OCI-LY7 (cell line): ENCODE measurements around the gene HIVEP3. TPM values are rescaled to one million over a fixed set of nuclear protein-coding genes. Genes with fewer than 3 reads are reported as not detected.

Experiments
- BruUV-seq: library from RNA; stranded (reverse); fragments of 400-500 nt; replicated peaks from 2 replicates; lab custom pipeline; 2021; lab: Mats Ljungman, UMichigan
- CTCF ChIA-PET: fragments of 300-600 bp; sonication (Branson Sonifier 250); formaldehyde crosslinking; loops from one replicate; lab custom pipeline; 2022; ENCODE audit warnings: antibody characterized with exemption; ENCODE audit not compliant: unreplicated experiment; lab: Charles Lee
- POLR2A ChIA-PET: fragments of 300-600 bp; sonication (Branson Sonifier 250); formaldehyde crosslinking; loops from one replicate; lab custom pipeline; 2022; ENCODE audit warnings: antibody characterized with exemption; lab: Charles Lee
- DNase-seq: peaks from one replicate; pipeline ENCODE4 v3.0.0-alpha.2; 2015; ENCODE audit warnings: low spot score
- H2AFZ ChIP-seq: fragments of 200-600 bp; sonication (generic), shearing (Covaris generic); 2 replicates; pipeline ENCODE4 v1.6.1; 2014; ENCODE audit warnings: mild to moderate bottlenecking, antibody characterized with exemption, low read length, moderate library complexity
- H3K27ac ChIP-seq: fragments of 200-600 bp; sonication (generic); 2 replicates; pipeline ENCODE4 v1.5.1; 2014; ENCODE audit warnings: mixed run types, low read depth, mild to moderate bottlenecking, moderate library complexity, low read length, inconsistent platforms; ENCODE audit not compliant: poor library complexity, severe bottlenecking
- H3K36me3 ChIP-seq: fragments of 200-600 bp; sonication (generic); 2 replicates; pipeline ENCODE4 v1.6.1; 2014; ENCODE audit warnings: mild to moderate bottlenecking, antibody characterized with exemption, low read length, moderate library complexity, mixed read lengths; ENCODE audit not compliant: insufficient read depth
- H3K4me1 ChIP-seq: fragments of 200-600 bp; sonication (generic); 2 replicates; pipeline ENCODE4 v1.5.1; 2014; ENCODE audit warnings: mild to moderate bottlenecking, low read length; ENCODE audit not compliant: insufficient read depth, poor library complexity, severe bottlenecking
- H3K4me2 ChIP-seq: fragments of 200-600 bp; sonication (generic); 2 replicates; pipeline ENCODE4 v1.6.1; 2014; ENCODE audit warnings: mild to moderate bottlenecking, low read length
- H3K4me3 ChIP-seq: fragments of 200-600 bp; sonication (generic); 2 replicates; pipeline ENCODE4 v1.5.1; 2014; ENCODE audit warnings: mild to moderate bottlenecking, low read depth, low read length; ENCODE audit not compliant: poor library complexity, severe bottlenecking
- H3K79me2 ChIP-seq: fragments of 200-600 bp; sonication (generic); 2 replicates; pipeline ENCODE4 v1.6.1; 2016; ENCODE audit warnings: low read depth, mild to moderate bottlenecking, low read length, moderate library complexity, mixed read lengths; ENCODE audit not compliant: insufficient read depth
- H3K9me2 ChIP-seq: fragments of 200-600 bp; sonication (generic); 2 replicates; pipeline ENCODE4 v1.6.1; 2016; ENCODE audit warnings: mild to moderate bottlenecking, low read length, mixed read lengths; ENCODE audit not compliant: insufficient read depth
- H3K9me3 ChIP-seq: fragments of 200-600 bp; sonication (generic); 2 replicates; pipeline ENCODE4 v1.6.1; 2014; ENCODE audit warnings: mild to moderate bottlenecking, mixed run types, low read length, mixed read lengths
- H4K20me1 ChIP-seq: fragments of 200-600 bp; sonication (generic); 2 replicates; pipeline ENCODE4 v1.6.1; 2014; ENCODE audit warnings: mild to moderate bottlenecking, antibody characterized with exemption, low read length, moderate library complexity, mixed read lengths; ENCODE audit not compliant: insufficient read depth
- CTCF ChIP-seq: fragments of 200-600 bp; sonication (generic); conservative IDR thresholded peaks from 2 replicates; pipeline ENCODE4 v1.5.1; 2014; ENCODE audit warnings: mild to moderate bottlenecking, antibody characterized with exemption, low read length, moderate library complexity, mixed read lengths
- EZH2phosphoT487 ChIP-seq: fragments of 200-600 bp; sonication (generic); IDR thresholded peaks from 2 replicates; pipeline ENCODE4 v1.6.1; 2018; ENCODE audit warnings: low read depth, borderline replicate concordance, mild to moderate bottlenecking, mixed run types, antibody characterized with exemption, low read length, moderate library complexity, mixed read lengths
- intact Hi-C: fragments of 100-400 bp; cut with micrococcal nuclease; formaldehyde crosslinking; loops from one replicate; pipeline ENCODE4 v1.10.0; 2022; ENCODE audit not compliant: unreplicated experiment
- total RNA-seq, 2 experiments: library from RNA; depleted of rRNA in 1 of 2; stranded (reverse); fragments of >200 nt in 1 of 2; shearing (Covaris generic) in 1 of 2; gene quantifications; 2 replicates each; pipeline ENCODE4 v1.2.3, GENCODE V29; 2014 to 2022

The HIVEP3 gene
- total RNA-seq, 2 experiments from 2014 or later = 0.53 to 0.60 TPM

- H3K27ac ChIP-seq = no peak overlapping the region
- intact Hi-C loops = no loop called here
- no peaks in the 10 kb centered on the region for H3K79me2 ChIP-seq
- POLR2A ChIA-PET = no interaction called here
- no peaks in the 10 kb centered on the region for H3K9me3 ChIP-seq
- TF ChIP-seq EZH2phosphoT487 (no peak), CTCF (no peak)
- no peak overlapping the region for H3K4me3 ChIP-seq
- no TSS peak for BruUV-seq
- H4K20me1 ChIP-seq = no peaks in the 10 kb centered on the region
- peaks cover 18% of the 10 kb centered on the region for H3K4me1 ChIP-seq
- no peaks in the 10 kb centered on the region for H3K36me3 ChIP-seq
- DNase-seq = no peak
- H2AFZ ChIP-seq = no peak overlapping the region
- CTCF ChIA-PET = no interaction called here
- no peaks in the 10 kb centered on the region for H3K9me2 ChIP-seq
- no peak overlapping the region for H3K4me2 ChIP-seq
Observed at GRCh38 chr1:41645062-41645461, 273.7 kb downstream of the HIVEP3 start.

DNA sequence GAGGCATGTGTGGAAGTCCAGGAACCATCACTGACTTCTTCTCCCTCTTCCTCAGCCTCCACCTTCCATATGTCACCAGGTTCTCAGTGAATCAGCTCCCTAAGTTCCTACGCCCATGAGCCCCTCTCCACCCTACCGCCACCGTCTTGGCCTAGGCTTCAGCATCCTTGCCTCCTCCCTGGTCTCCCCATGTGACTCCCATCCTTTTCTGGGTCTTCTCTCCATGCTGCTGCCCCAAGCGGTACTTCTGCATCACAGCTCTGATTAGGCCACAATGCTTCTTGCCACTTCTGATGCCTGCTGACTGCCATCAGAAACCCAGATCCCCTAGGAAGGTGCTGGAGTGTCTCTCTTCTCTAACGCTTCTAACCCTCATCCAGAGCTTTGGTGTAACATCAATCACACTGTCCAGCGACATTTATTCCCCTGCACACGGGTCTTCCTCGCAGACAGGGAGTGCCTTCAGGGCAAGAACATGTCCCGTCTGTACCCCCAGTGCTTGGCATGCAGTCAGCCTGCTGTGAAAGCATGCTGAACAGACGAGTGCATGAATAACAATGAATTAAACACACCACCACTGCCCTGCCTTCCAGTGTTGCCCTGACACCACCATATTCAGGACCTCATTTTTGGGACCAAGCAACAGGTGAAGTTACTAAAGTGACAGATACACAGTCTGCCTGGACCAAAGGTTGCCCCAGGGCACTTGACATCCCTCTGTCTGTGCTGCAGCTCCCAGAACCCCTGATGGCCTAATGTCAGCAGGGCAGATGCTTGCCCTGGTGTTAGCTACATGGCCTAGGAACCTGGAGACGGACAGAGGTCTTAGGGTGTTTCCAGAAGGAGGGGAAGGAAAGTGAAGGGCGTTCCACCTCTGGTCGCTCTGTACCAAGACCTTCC, 275.6 kb downstream of the HIVEP3 start:
- no peaks in the 10 kb centered on the region for H3K9me2 ChIP-seq
- H4K20me1 ChIP-seq = no peaks in the 10 kb centered on the region
- no peaks in the 10 kb centered on the region for H3K9me3 ChIP-seq
- no peak overlapping the region for H3K4me2 ChIP-seq
- peak; percentile 36; the same call in 1 of the 2 replicates for TF ChIP-seq CTCF
- TF ChIP-seq EZH2phosphoT487 = no peak
- H3K79me2 ChIP-seq = no peaks in the 10 kb centered on the region
- no TSS peak for BruUV-seq
- DNase-seq = peak; percentile 19
- intact Hi-C loops = no loop called here
- no peak overlapping the region for H3K4me3 ChIP-seq
- ChIA-PET POLR2A (interaction anchor here (0.6 kb wide), 1 partner anchor 406 kb away, joined by 3 read pairs; no protein-coding TSS in a partner anchor), CTCF (interaction anchor here (0.6 kb wide), 1 partner anchor 616 kb away, joined by 5 read pairs; no protein-coding TSS in a partner anchor)
- no peak overlapping the region for H2AFZ ChIP-seq
- no peaks in the 10 kb centered on the region for H3K36me3 ChIP-seq
- H3K27ac ChIP-seq = no peak overlapping the region
- H3K4me1 ChIP-seq = peaks cover 25% of the 10 kb centered on the region
